ENCODE measurements around the gene REG3A. TPM values are rescaled to one million over a fixed set of nuclear protein-coding genes. Genes with fewer than 3 reads are reported as not detected.

The REG3A gene
- total RNA-seq, 1 donor from 2014 or later, result not detected

- H3K4me1 ChIP-seq, result no peaks in the 10 kb centered on the region
- no peak for DNase-seq (ENCODE audit: extremely low spot score in 2 of 2)
- no peak overlapping the region for H3K27ac ChIP-seq
Measured at GRCh38 chr2:79124907-79125720, 34.4 kb downstream of the REG3A start.

GRCh38 chr2:79122676-79123075, 36.9 kb downstream of the REG3A start:
- Histone ChIP-seq H3K27me3 (no peaks in the 10 kb centered on the region), H3K4me3 (no peak overlapping the region), H3K36me3 (no peaks in the 10 kb centered on the region), H3K9me3 (no peaks in the 10 kb centered on the region), H3K4me1 (no peaks in the 10 kb centered on the region), H3K27ac (no peak overlapping the region)
- TF ChIP-seq POLR2AphosphoS5 (IDR thresholded peaks at IDR 0.05; ENCODE audit: insufficient read depth in 1 of 2, low read depth in 1 of 2), result no peak
- no peak for TF ChIP-seq POLR2A (IDR thresholded peaks at IDR 0.05)
- no peak for TF ChIP-seq CTCF (IDR thresholded peaks at IDR 0.05)
- DNase-seq (ENCODE audit: extremely low spot score in 2 of 2), result no peak
- intact Hi-C loops (cut with DNase I), result no loop called here

More at GRCh38 chr2:79124907-79125720, 34.4 kb downstream of the REG3A start:
- no peaks in the 10 kb centered on the region for H3K9me3 ChIP-seq
- H3K4me3 ChIP-seq, result no peak overlapping the region
- TF ChIP-seq POLR2A (IDR thresholded peaks at IDR 0.05), result no peak
- no peak for TF ChIP-seq CTCF (IDR thresholded peaks at IDR 0.05)
- no peak for TF ChIP-seq POLR2AphosphoS5 (IDR thresholded peaks at IDR 0.05; ENCODE audit: insufficient read depth in 1 of 2, low read depth in 1 of 2)
- intact Hi-C loops (cut with DNase I), result no loop called here
- H3K27me3 ChIP-seq, result no peaks in the 10 kb centered on the region
- H3K36me3 ChIP-seq, result no peaks in the 10 kb centered on the region

GRCh38 chr2:79120194-79120713, 39.3 kb downstream of the REG3A start, which contains the start of gene REG1A:
REG1A (plus strand) TSS chr2:79120488; CDS start chr2:79120862, 374 bp downstream.
- H3K4me3 ChIP-seq, result no peak within 1 kb of the TSS
- DNase-seq (ENCODE audit: extremely low spot score in 2 of 2), result no peak
- no peak within 1 kb of the TSS for H3K27ac ChIP-seq
- no peak for TF ChIP-seq POLR2A (IDR thresholded peaks at IDR 0.05)
- no peak for TF ChIP-seq POLR2AphosphoS5 (IDR thresholded peaks at IDR 0.05; ENCODE audit: insufficient read depth in 1 of 2, low read depth in 1 of 2)
- TF ChIP-seq CTCF (IDR thresholded peaks at IDR 0.05), result no peak
- H3K4me1 ChIP-seq, result no peaks in the 10 kb centered on the region
- no peaks in the 10 kb centered on the region for H3K36me3 ChIP-seq
- no peaks in the 10 kb centered on the region for H3K27me3 ChIP-seq
- H3K9me3 ChIP-seq, result no peaks in the 10 kb centered on the region
- intact Hi-C loops (cut with DNase I), result no loop called here

- Histone ChIP-seq H3K9me3 (no peaks in the 10 kb centered on the region), H3K27ac (no peak overlapping the region), H3K4me3 (no peak overlapping the region), H3K4me1 (no peaks in the 10 kb centered on the region), H3K36me3 (no peaks in the 10 kb centered on the region), H3K27me3 (no peaks in the 10 kb centered on the region)
- intact Hi-C loops (cut with DNase I), result no loop called here
- no peak for DNase-seq (ENCODE audit: extremely low spot score in 2 of 2)
- TF ChIP-seq POLR2AphosphoS5 (IDR thresholded peaks at IDR 0.05; ENCODE audit: insufficient read depth in 1 of 2, low read depth in 1 of 2) (no peak), CTCF (IDR thresholded peaks at IDR 0.05) (no peak), POLR2A (IDR thresholded peaks at IDR 0.05) (no peak)
Measured at GRCh38 chr2:79116997-79117928, 42.3 kb downstream of the REG3A start.
